IPS DF 19.7 (cell line): Measurements from ENCODE around the gene PLEKHG4B.

Experiments used
- DNase-seq: peaks from one replicate; pipeline ENCODE4 v3.0.0-alpha.2; 2013; ENCODE audit warnings: low read depth, low spot score

The PLEKHG4B gene

GRCh38 chr5:129148-129547 lies 37.2 kb downstream of the PLEKHG4B start:
- DNase-seq, result no peak

DNA sequence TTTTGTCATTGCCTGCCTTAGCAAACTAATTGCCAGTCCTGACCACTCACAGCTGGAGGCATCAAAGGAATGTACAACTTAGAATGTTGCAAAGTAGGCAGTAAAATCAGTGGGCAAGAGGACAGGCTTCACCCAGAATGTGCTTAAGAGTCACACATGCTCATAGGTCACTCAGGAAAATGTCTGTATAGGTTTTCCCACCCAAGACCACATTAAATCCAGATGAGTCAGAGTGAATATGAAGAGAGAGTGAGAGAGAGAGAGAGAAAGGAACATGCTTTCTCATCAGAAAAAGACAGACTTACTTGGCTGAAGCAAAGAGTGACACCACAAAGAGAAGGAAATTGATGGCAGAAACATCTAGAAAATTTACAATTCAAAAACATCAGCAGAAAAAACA lies 37.9 kb downstream of the PLEKHG4B start:
- DNase-seq, result no peak

DNA sequence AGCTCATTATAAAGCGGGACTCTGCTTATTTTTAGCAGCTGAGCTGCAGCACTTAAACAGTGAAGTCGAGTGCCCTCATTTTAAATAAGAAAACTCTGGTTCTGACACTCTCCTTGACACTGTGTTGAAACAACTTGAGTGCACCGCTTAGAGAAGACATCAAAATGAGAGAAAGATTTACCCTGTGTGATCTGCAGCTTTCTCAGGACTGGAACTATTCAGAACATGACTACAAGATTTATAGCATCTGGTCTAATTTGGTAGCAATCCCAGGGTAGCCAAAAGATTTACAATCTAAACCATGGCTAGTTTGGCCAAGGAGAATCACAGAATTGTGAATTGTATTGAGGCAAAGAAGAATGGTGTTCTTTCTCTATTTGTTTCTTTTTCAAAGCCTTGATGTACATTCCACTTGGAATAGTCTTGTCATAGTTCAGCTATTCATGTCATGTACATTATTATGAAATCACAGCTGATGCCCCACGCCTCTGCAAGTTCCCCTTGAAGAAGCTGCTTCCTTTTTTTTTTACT lies 38.7 kb downstream of the PLEKHG4B start:
- no peak for DNase-seq

DNA sequence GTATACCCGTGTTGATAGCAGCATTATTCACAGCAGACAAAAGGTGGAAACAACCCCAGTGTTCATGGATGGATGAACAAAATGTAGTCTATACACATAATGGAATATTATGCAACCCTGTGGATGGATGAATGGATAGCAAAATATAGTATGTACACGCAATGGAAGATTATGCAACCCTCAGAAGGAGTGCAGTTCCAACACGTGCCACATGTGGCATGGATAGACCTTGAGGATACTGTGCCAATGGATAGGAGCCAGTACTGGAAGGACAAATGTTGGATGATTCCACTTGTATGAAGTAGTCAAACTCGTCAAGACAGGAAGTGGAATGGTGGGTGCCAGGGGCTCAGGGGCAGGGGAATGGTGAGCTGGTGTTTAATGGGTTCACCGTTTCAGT lies 44.9 kb downstream of the PLEKHG4B start:
- no peak for DNase-seq

GRCh38 chr5:137741-138140 lies 45.8 kb downstream of the PLEKHG4B start:
- no peak for DNase-seq

- DNase-seq, result no peak
Measured at GRCh38 chr5:138936-139335, 47.0 kb downstream of the PLEKHG4B start.

DNA sequence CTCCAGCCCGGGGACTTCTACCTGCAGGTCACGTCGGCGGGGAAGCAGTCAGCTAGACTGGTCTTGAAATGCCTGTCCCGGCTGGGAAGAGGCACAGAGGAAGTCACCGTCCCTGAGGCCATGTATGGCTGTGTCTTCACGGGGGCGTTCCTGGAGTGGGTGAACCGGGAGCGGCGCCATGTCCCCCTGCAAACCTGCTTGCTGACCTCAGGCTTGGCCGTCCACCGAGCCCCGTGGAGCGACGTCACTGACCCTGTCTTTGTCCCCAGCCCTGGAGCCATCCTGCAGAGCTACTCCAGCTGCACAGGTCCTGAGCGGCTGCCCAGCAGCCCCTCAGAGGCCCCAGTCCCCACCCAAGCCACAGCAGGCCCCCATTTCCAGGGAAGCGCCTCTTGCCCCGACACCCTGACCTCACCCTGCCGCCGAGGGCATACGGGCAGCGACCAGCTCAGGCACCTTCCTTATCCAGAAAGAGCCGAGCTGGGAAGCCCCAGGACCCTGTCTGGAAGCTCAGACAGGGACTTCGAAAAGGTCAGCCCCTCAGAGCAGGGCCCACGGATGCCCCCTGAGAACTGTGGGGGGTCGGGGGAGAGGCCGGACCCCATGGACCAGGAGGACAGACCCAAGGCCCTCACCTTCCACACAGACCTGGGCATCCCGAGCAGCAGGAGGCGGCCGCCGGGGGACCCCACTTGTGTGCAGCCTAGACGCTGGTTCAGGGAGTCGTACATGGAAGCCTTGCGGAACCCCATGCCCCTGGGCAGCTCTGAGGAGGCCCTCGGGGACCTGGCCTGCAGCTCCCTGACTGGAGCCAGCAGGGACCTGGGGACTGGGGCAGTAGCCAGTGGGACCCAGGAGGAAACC lies 47.8 kb downstream of the PLEKHG4B start:
- no peak for DNase-seq

- DNase-seq, result no peak
Measured at GRCh38 chr5:140443-140829, 48.5 kb downstream of the PLEKHG4B start.

DNA sequence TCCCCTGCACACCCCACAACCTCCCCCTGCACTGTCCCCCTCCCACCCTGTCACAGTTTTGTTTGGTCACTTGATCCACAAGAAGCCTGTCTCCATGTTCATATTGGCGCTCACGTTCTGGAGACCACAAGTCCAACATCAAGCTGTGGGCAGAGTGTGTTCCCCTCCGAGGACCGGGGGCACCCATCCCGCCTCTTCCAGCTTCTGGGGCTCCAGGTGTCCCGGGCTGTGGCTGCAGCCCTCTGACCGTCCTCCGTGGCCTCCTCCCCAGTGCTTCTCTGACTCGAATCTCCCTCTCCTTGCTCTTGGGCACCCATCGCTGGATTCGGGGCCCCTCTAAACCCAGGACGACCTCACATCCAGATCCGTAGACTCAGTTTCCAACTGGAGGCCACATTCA lies 49.2 kb downstream of the PLEKHG4B start:
- DNase-seq, result no peak

DNA sequence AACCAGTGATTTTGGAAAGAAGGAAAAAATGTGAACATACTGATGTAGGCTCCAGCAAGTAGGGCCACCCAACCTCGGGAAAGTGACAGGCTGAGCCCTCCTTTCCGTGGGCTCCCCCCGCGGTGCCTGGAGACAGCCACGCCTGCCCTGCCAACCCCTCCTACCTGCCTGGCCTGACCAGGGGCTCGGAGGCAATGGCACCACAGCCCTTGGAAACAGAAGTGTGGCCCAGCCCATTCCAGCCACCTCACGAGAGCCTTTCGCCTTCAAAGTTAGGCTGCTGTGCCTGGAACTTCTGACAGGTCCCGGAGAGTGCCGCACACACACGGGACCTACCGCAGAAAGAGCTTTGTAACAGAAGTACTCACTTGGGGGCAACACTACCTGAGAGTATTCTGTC lies 49.8 kb downstream of the PLEKHG4B start:
- no peak for DNase-seq

- DNase-seq, result no peak
Measured at GRCh38 chr5:142246-142810, 50.4 kb downstream of the PLEKHG4B start.

DNA sequence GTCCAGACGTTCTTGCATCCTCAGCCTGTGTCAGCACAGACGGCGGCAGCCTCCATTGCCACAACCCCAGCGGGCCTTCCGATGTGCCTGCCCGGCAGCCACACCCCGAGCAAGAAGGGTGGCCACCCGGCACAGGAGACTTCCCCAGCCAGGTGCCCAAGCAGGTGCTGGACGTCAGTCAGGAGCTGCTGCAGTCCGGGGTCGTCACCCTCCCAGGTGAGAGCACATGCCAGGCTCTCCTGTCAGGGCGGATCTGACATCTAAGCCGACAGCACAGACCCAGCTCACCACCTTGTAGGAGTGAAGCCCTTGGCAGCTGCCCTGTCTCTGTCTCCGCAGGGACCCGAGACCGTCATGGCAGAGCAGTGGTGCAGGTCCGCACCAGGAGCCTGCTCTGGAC lies 51.1 kb downstream of the PLEKHG4B start:
- no peak for DNase-seq

GRCh38 chr5:144941-145340 lies 53.0 kb downstream of the PLEKHG4B start:
- DNase-seq, result no peak

- no peak for DNase-seq
Measured at GRCh38 chr5:145585-146323, 53.8 kb downstream of the PLEKHG4B start.

GRCh38 chr5:147751-148150 lies 55.8 kb downstream of the PLEKHG4B start:
- no peak for DNase-seq

GRCh38 chr5:149745-150485 lies 57.9 kb downstream of the PLEKHG4B start:
- DNase-seq, result no peak

- DNase-seq, result no peak
Measured at GRCh38 chr5:150746-151145, 58.8 kb downstream of the PLEKHG4B start.

DNA sequence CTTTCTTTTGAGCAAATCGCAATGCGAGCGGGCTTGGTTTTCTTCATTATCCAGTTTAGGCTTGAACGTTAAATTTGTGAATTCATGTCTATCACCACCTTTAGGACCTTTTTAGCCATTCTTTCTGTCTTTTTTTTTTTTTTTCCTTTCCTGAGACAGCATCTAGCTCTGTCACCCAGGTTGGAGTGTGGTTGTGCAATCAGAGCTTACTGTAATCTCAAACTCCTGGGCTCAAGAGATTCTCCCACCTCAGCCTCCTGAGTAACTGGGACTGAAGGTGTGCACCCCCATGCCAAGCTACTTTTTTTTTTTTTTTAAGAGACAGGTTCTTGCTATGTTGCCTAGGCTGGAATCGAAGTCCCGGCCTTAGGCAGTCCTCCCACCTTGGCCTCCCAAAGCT lies 60.1 kb downstream of the PLEKHG4B start:
- DNase-seq, result no peak

DNA sequence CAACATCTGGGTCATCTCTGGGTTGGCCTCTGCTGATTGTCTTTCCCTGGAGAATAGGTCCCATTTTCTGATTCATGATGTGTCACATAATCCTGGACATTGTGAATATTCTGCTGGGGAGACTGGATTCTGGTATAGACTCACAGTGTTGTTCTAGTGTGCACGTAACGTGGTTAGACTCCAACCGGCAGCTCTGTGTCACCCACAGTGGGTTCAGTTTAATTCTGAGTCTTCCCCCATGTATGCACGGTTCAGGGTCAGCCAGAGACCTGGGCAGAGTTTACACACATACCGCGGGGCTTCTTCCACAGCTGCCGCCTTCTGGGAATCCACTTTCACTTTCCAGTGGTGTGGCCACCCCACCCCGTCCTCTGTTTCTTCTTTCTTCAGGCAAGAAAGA lies 61.3 kb downstream of the PLEKHG4B start:
- DNase-seq, result no peak

DNA sequence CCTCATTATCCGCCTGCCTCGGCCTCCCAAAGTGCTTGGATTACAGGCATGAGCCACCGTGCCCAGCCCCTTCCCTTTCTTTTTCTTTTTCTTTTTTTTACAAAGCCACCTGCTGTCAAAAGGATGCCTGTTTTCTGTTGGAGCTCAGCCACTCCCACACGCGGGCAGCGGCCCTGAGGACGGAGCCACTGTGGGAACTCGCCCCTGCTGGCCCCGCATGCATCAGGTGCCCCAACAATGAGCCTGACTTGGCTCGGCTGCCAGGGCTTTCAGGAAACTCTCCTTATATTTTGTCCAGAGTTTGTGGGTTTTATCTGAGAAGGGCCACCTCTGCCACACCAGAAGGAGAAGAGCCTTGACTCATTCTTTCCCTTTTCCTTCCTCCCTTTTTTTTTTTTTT lies 62.3 kb downstream of the PLEKHG4B start:
- DNase-seq, result no peak

DNA sequence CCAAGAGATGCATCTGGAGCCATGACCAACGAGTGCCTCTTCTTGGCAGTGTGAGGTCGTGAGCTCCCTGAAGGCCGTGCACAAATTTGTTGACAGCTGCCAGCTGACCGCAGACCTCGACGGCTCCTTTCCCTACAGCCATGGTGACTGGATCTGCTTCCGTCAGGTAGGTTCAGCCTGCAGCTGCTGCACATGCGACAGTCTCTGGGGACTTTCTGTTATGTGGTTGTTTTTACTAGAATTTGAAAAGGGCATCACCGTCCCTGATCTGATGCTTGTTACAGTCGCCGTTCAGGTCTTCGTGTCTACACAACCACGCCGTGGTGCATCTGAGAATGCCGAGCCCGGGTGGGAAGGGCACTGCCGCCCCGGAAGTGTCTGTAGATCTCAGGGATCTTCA lies 62.9 kb downstream of the PLEKHG4B start:
- DNase-seq, result no peak
